Measurements from ENCODE around the gene TULP4. TPM values are rescaled to one million over a fixed set of nuclear protein-coding genes. Genes with fewer than 3 reads are reported as not detected.

TULP4 gene
- total RNA-seq, 1 experiment from 2014 or later: 64.6 TPM

GRCh38 chr6:158328952-158329351 lies 16.7 kb downstream of the TULP4 start:
- Histone ChIP-seq H3K27me3 (ENCODE audit: insufficient read depth, low read length) (no peaks in the 10 kb centered on the region), H4K5ac (ENCODE audit: insufficient read length, low read depth, low read length) (no peak overlapping the region), H3K23me2 (ENCODE audit: insufficient read length, low read depth, low read length, poor library complexity, severe bottlenecking) (no peaks in the 10 kb centered on the region), H3K14ac (ENCODE audit: insufficient read depth, low read length) (no peak overlapping the region), H4K8ac (replicated peaks; ENCODE audit: insufficient read length, low read depth, low read length) (no peak overlapping the region), H4K20me1 (ENCODE audit: control insufficient read depth, insufficient read depth, insufficient read length) (no peaks in the 10 kb centered on the region), H3K23ac (ENCODE audit: insufficient read length, low read depth, low read length) (no peak overlapping the region), H2BK12ac (ENCODE audit: insufficient read length, low read depth, low read length) (no peak overlapping the region), H3K27ac (ENCODE audit: insufficient read length, low read depth, low read length) (no peak overlapping the region), H3K79me2 (ENCODE audit: insufficient read depth, low read length) (peaks cover 6% of the 10 kb centered on the region; the same call in 1 of the 2 replicates), H3K9me3 (ENCODE audit: control insufficient read depth, low read depth, low read length) (no peaks in the 10 kb centered on the region), H3K4me2 (ENCODE audit: insufficient read depth, insufficient read length, low read length) (no peak overlapping the region), H3K4ac (ENCODE audit: low read depth, low read length) (no peak overlapping the region), H3K18ac (ENCODE audit: insufficient read length, low read depth, low read length) (no peak overlapping the region), H3K56ac (ENCODE audit: insufficient read length, low read depth, low read length) (no peak overlapping the region), H2BK120ac (ENCODE audit: low read depth, low read length, poor library complexity, severe bottlenecking) (no peak overlapping the region), H3T11ph (ENCODE audit: low read length) (no peak overlapping the region), H4K91ac (ENCODE audit: insufficient read length, low read depth, low read length) (no peak overlapping the region), H3K79me1 (ENCODE audit: insufficient read depth, low read depth, low read length, poor library complexity, severe bottlenecking) (peaks cover 4% of the 10 kb centered on the region), H3K4me1 (ENCODE audit: insufficient read depth, low read length) (peaks cover 6% of the 10 kb centered on the region; the same call in 1 of the 2 replicates), H2AK5ac (ENCODE audit: insufficient read length, low read length) (no peak overlapping the region), H2AFZ (ENCODE audit: low read length) (no peak overlapping the region), H2BK20ac (ENCODE audit: low read depth, low read length, poor library complexity, severe bottlenecking) (no peak overlapping the region), H2BK15ac (ENCODE audit: low read depth, low read length) (no peak overlapping the region), H3K9ac (ENCODE audit: extremely low read depth, insufficient read length, low read length) (no peak overlapping the region), H2BK5ac (ENCODE audit: insufficient read length, low read length) (no peak overlapping the region)
- H3K27ac Mint-ChIP-seq: no peak overlapping the region
- DNase-seq: no peak
- TF ChIP-seq CTCF (conservative IDR thresholded peaks at IDR 0.05): no peak
- H3K9me3 Mint-ChIP-seq: peaks cover 14 to 23% of the 10 kb centered on the region in 2 experiments
- H3K27me3 Mint-ChIP-seq (ENCODE audit: low read depth): no peaks in the 10 kb centered on the region
- no CpG with 5 or more reads among the region's 1 CpG for WGBS (ENCODE audit: extremely low coverage, insufficient read length, low lambda C conversion rate)
- H3K36me3 Mint-ChIP-seq (ENCODE audit: insufficient read depth in 1 of 3, low read depth in 3 of 3): peaks cover 25 to 33% (median 28%) of the 10 kb centered on the region in 3 experiments
- peaks cover 24% of the 10 kb centered on the region in 2 experiments for H3K4me1 Mint-ChIP-seq
- H3K4me3 Mint-ChIP-seq: no peak overlapping the region

Data from H9 (cell line).